Activated CD8-positive, alpha-beta T cell treated with anti-CD3 and anti-CD28 coated beads for 36 hours (primary cell): ENCODE data around the gene PRF1. TPM values are rescaled to one million over a fixed set of nuclear protein-coding genes. Genes with fewer than 3 reads are reported as not detected.

Experiments
- ATAC-seq: fragments of 200-7000 bp; cut with Tn5 transposase; one replicate; pipeline ENCODE4 v1.10.0; 2021; ENCODE audit warnings: mild to moderate bottlenecking, moderate library complexity
- CTCF ChIA-PET: fragments of 350-600 bp; sonication (Branson Sonifier 250); formaldehyde crosslinking; loops from one replicate; lab custom pipeline; 2021; ENCODE audit warnings: antibody characterized with exemption; lab: Charles Lee
- POLR2A ChIA-PET: fragments of 350-600 bp; sonication (Branson Sonifier 250); formaldehyde crosslinking; loops from one replicate; lab custom pipeline; 2021; ENCODE audit warnings: antibody characterized with exemption; lab: Charles Lee
- DNase-seq: peaks from one replicate; pipeline ENCODE4 v3.0.0-alpha.2; 2020
- H3K27ac Mint-ChIP-seq: one replicate; pipeline ENCODE4 v1.8.0; 2021; ENCODE audit warnings: mild to moderate bottlenecking, mixed read lengths
- H3K27me3 Mint-ChIP-seq: one replicate; pipeline ENCODE4 v1.8.0; 2021; ENCODE audit warnings: mixed read lengths
- H3K36me3 Mint-ChIP-seq: one replicate; pipeline ENCODE4 v1.8.0; 2021; ENCODE audit warnings: low read depth, mixed read lengths
- H3K4me1 Mint-ChIP-seq: one replicate; pipeline ENCODE4 v1.8.0; 2021; ENCODE audit warnings: low read depth, mixed read lengths
- H3K4me3 Mint-ChIP-seq: one replicate; pipeline ENCODE4 v1.8.0; 2021; ENCODE audit warnings: mild to moderate bottlenecking, moderate library complexity, mixed read lengths
- H3K9me3 Mint-ChIP-seq: one replicate; pipeline ENCODE4 v1.8.0; 2021; ENCODE audit warnings: mixed read lengths
- CTCF ChIP-seq: fragments of 200-600 bp; IDR thresholded peaks from one replicate; pipeline ENCODE4 v1.8.0; 2022; ENCODE audit warnings: antibody characterized with exemption, mild to moderate bottlenecking
- intact Hi-C: fragments of 100-400 bp; cut with micrococcal nuclease; formaldehyde crosslinking; loops from one replicate; pipeline ENCODE4 v1.10.0; 2022
- total RNA-seq, 2 experiments: library from RNA; stranded (reverse); gene quantifications; one replicate each; pipeline ENCODE4 v1.2.3, GENCODE V29; 2021

Gene PRF1
- total RNA-seq, 2 experiments from 2014 or later, result 107 to 113 TPM

DNA sequence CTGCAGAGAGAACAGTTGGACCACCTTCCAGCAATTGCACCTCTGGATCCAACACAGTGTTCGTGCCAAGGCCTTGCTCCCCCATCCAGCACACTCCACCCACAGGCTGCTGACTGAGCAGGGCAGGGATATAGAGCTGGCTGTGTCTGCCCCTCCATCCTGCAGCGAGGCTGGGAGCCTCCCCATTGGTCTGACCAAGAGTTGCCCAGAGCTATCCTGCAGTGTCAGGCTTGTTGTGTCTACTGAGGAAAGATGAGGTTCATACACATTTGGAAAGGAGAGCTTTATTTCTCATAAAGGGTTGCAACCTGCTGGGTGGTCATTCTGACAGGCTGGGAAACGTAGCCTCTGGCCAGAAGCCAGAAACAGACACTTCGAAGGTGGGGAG, 27.1 kb downstream of the PRF1 start:
- Mint-ChIP-seq H3K27ac (no peak overlapping the region), H3K9me3 (peaks cover 2% of the 10 kb centered on the region), H3K36me3 (no peaks in the 10 kb centered on the region), H3K4me3 (no peak overlapping the region), H3K4me1 (peaks cover 46% of the 10 kb centered on the region), H3K27me3 (no peaks in the 10 kb centered on the region)
- DNase-seq (no peak), ATAC-seq (no peak)
- intact Hi-C loops, result no loop called here
- TF ChIP-seq CTCF, result no peak
- ChIA-PET POLR2A (interaction anchor here (1.0 to 2.1 kb wide), 6 partner anchors 10 to 183 kb away, joined by 3 to 10 read pairs (median 4); partner anchors contain the start of gene PRF1), CTCF (interaction anchor here (1.2 to 2.1 kb wide), 2 partner anchors 17 to 43 kb away, joined by 3 to 12 read pairs; no protein-coding TSS in a partner anchor)

- intact Hi-C loops, result no loop called here
- H3K36me3 Mint-ChIP-seq, result no peaks in the 10 kb centered on the region
- ATAC-seq (no peak), DNase-seq (no peak)
- ChIA-PET POLR2A (interaction anchor here (0.7 to 1.3 kb wide), 2 partner anchors 24 to 29 kb away, joined by 3 read pairs; partner anchors contain the start of gene PRF1), CTCF (interaction anchor here (0.9 to 2.2 kb wide), 5 partner anchors 8 to 185 kb away, joined by 3 to 6 read pairs (median 4); no protein-coding TSS in a partner anchor)
- peaks cover 43% of the 10 kb centered on the region for H3K4me1 Mint-ChIP-seq
- H3K4me3 Mint-ChIP-seq, result no peak overlapping the region
- H3K9me3 Mint-ChIP-seq, result no peaks in the 10 kb centered on the region
- H3K27ac Mint-ChIP-seq, result no peak overlapping the region
- no peak for TF ChIP-seq CTCF
- no peaks in the 10 kb centered on the region for H3K27me3 Mint-ChIP-seq
Measured at GRCh38 chr10:70573599-70574506, 28.7 kb downstream of the PRF1 start.

GRCh38 chr10:70571636-70572439, 30.7 kb downstream of the PRF1 start:
- Mint-ChIP-seq H3K4me3 (no peak overlapping the region), H3K27ac (no peak overlapping the region), H3K4me1 (peaks cover 23% of the 10 kb centered on the region), H3K9me3 (no peaks in the 10 kb centered on the region), H3K27me3 (no peaks in the 10 kb centered on the region), H3K36me3 (no peaks in the 10 kb centered on the region)
- intact Hi-C loops, result no loop called here
- ChIA-PET POLR2A (interaction anchor here (1.4 to 1.8 kb wide), 2 partner anchors 11 to 13 kb away, joined by 4 to 6 read pairs; no protein-coding TSS in a partner anchor), CTCF (interaction anchor here (2.2 kb wide), 1 partner anchor 13 kb away, joined by 6 read pairs; no protein-coding TSS in a partner anchor)
- no peak for DNase-seq
- no peak for TF ChIP-seq CTCF
- no peak for ATAC-seq

- POLR2A ChIA-PET, result interaction anchor here (1.4 to 1.8 kb wide), 2 partner anchors 11 to 12 kb away, joined by 4 to 6 read pairs; no protein-coding TSS in a partner anchor
- ATAC-seq (no peak), DNase-seq (no peak)
- H3K27ac Mint-ChIP-seq, result no peak overlapping the region
- no peaks in the 10 kb centered on the region for H3K9me3 Mint-ChIP-seq
- no peaks in the 10 kb centered on the region for H3K27me3 Mint-ChIP-seq
- peaks cover 17% of the 10 kb centered on the region for H3K4me1 Mint-ChIP-seq
- CTCF ChIA-PET, result interaction anchor here (0.7 to 1.4 kb wide), 2 partner anchors 11 to 12 kb away, joined by 3 to 6 read pairs; no protein-coding TSS in a partner anchor
- H3K36me3 Mint-ChIP-seq, result no peaks in the 10 kb centered on the region
- intact Hi-C loops, result no loop called here
- TF ChIP-seq CTCF, result no peak
- no peak overlapping the region for H3K4me3 Mint-ChIP-seq
Measured at GRCh38 chr10:70571236-70571635, 31.3 kb downstream of the PRF1 start.
